ENCODE measurements around the gene BABAM2.
"Not testable (repeated sequence)": the region's sequence is repeated elsewhere in the genome, so short reads cannot be mapped to it uniquely, and the experiment has no call there.

- TF ChIP-seq CTCF, EZH2, EZH2phosphoT487 (IDR thresholded peaks at IDR 0.05): not testable (repeated sequence)
Measured at GRCh38 chr2:27881815-27882583, 8.5 kb upstream of the BABAM2 start.

Data from neural progenitor cell (in vitro differentiated cells).